Activated CD4-positive, alpha-beta T cell treated with anti-CD3 and anti-CD28 coated beads for 1 hour (primary cell): Measurements from ENCODE around the gene CAPN10.

Source experiments
- DNase-seq: peaks from one replicate; pipeline ENCODE4 v3.0.0-alpha.2; 2020

CAPN10 gene

GRCh38 chr2:240590681-240591111, 4.2 kb downstream of the CAPN10 start:
- no peak for DNase-seq

- no peak for DNase-seq
Measured at GRCh38 chr2:240591226-240591625, 4.7 kb downstream of the CAPN10 start.

- no peak for DNase-seq
Measured at GRCh38 chr2:240591784-240592183, 5.2 kb downstream of the CAPN10 start.

- DNase-seq = no peak
Measured at GRCh38 chr2:240593026-240593702, 6.6 kb downstream of the CAPN10 start.

DNA sequence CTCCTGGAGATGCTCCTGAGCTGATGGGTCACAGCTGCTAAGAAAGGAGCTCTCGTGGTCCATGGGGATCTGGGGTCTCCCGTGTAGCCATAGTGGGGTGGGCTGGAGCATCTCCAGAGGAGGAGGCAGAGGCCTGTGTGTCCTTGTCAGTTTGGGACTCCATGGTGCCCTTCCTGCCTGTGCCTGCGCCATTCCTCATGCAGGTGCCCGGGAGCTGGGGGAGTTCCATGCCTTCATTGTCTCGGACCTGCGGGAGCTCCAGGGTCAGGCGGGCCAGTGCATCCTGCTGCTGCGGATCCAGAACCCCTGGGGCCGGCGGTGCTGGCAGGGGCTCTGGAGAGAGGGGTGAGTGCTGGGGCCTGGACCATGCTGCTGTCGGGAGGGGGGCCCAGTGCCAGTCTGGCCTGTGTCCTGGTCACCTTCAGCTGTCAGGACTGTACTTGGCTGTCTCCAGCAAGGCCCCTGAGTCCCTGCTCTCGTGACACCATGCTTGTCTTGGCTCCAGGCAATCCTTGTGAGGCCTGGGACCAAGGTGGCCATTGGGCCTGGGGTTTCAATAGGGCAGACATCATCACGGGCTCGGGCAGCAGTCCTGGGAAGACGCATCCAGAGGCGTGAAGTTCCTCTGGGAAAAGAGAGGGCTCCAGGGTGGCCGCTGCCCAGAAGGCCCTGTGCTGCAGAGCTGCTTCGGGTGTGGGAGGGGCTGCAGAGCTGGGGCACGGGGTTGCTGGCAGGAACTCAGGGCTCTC, 7.3 kb downstream of the CAPN10 start:
- DNase-seq = no peak

- DNase-seq = no peak
Measured at GRCh38 chr2:240594511-240595380, 8.2 kb downstream of the CAPN10 start.

GRCh38 chr2:240595381-240596079, 9.0 kb downstream of the CAPN10 start:
- no peak for DNase-seq

DNA sequence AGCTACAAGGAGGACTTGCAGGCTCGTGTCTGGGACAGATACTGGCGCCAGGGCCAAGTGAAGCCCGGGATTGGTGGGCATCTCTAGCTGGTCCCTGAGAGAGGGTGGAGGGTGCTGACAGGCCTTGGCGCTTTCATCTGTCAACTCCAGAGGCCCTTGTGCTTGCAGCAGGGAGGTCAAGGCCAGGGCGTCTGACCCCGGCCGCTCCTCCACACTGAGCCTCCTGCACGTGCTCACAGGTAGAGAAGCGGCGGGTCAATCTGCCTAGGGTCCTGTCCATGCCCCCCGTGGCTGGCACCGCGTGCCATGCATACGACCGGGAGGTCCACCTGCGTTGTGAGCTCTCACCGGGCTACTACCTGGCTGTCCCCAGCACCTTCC, 9.5 kb downstream of the CAPN10 start:
- DNase-seq = no peak

DNA sequence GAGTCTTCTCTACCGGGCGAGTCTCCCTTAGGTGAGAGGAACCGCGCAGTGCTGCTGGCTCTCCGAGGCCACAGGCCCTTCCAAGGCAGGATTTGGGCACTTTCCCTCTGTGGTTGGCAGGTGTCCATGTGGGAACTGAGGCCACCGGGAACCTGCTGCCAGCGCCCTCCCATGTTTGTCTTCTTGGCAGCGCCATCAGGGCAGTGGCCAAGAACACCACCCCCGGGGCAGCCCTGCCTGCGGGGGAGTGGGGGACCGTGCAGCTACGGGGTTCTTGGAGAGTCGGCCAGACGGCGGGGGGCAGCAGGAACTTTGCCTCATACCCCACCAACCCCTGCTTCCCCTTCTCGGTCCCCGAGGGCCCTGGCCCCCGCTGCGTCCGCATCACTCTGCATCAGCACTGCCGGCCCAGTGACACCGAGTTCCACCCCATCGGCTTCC, 10.0 kb downstream of the CAPN10 start:
- no peak for DNase-seq

DNA sequence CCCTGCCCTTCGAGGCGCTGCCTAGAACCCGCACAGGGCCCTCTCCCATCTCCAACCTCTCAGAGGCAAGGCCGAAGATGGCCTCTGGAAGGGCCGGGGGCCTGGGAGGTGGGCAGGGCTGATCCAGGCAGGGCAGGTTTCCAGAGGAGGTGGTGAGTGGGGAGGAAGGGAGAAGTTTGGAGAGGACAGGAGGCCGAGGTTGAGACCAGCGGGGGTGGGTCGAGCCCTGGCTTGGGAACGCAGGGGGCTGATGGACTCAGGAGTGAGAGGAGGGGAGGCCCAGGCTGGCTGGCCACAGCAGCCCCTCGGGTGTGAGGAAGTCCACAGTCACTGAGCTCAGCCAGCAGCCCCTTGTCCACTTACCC, 10.5 kb downstream of the CAPN10 start:
- DNase-seq = no peak

GRCh38 chr2:240597419-240598181, 11.1 kb downstream of the CAPN10 start:
- no peak for DNase-seq

DNA sequence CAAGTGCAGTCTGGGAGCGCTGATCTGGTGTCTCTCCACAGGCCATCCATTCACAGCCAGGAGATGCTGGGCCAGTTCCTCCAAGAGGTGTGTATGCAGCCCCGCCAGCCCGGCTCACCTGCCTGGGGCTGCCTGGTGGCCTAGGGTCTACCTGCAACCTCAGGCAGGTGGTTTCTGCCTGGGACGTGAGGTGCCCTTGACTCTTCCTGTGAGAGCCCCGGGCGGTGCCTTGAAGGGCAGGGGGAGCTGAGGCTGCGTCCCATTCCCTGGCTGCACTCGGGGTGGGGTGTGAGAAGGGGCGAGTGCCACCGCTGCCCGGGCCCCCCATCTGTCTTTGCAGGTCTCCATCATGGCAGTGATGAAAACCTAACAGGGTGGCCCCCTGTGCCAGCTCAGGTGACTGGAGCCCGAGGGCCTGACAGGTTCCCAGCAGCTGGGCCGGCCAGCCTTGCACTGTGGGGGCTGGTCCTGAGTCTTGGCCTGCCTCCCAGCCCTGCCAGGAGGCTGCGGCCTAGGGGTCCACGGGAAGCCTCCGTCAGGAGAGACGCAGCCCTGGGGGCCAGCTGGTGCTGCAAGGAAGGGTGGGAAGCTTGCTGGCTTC, 11.9 kb downstream of the CAPN10 start:
- no peak for DNase-seq

DNA sequence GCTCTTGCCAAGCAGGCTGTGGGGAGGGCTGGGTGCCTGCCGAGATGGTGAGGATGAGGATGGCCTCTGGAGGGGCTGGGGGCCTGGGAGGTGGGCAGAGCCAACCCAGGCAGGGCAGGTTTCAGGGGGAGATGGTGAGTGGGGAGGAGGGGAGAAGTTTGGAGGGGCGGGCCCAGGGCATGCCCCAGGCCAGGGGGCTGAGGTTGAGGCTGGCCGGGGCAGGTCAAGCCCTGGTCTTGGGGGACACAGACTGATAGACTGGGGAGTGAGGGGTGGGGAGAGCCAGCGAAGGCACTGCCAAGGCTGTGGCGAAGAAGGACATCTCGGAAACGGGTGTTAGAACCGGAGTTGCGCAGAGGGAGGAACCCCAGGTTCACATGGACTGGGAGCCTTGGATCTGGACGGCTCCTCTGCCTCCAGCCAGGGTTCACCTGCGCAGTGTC, 12.6 kb downstream of the CAPN10 start:
- DNase-seq = no peak

GRCh38 chr2:240600451-240600961, 14.0 kb downstream of the CAPN10 start:
- DNase-seq = no peak

DNA sequence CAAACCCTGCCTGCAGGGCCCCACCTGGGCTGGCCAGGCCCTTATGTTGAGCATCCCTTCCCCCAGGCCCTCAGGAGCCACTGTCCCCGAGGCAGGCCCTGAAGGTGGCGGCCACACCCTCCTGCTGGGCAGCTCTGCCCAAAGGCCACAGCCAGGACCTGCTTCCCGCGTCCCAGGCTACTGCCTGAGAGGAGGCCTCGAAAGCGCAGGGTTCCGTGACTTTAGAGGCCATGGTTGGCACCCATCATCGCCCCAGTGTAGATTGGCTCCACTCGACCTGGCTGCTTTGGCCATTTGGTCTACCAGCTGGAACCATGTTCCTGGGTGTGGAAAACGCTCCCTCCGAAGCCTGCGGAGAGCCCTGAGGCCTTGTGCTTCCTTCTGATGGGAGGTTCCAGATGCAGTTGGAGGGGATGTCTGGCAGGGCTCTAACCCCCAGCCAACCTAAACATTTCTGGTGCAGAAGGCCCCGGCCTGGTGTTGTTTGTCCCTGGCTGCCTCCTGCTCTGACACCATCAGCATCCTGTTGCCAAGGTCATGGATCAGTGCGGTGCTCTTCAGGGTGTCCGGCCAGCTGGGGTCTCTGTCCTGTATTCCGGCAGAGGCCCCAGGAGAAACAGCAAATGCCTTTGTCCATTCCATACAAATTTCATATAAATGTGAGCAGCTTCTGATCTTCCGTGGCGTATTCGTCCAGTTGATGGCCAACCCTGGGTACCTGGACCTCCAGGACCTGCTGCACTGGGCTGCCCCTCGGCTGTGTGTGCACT, 14.7 kb downstream of the CAPN10 start:
- no peak for DNase-seq

- DNase-seq = no peak
Measured at GRCh38 chr2:240601831-240602160, 15.3 kb downstream of the CAPN10 start.

DNA sequence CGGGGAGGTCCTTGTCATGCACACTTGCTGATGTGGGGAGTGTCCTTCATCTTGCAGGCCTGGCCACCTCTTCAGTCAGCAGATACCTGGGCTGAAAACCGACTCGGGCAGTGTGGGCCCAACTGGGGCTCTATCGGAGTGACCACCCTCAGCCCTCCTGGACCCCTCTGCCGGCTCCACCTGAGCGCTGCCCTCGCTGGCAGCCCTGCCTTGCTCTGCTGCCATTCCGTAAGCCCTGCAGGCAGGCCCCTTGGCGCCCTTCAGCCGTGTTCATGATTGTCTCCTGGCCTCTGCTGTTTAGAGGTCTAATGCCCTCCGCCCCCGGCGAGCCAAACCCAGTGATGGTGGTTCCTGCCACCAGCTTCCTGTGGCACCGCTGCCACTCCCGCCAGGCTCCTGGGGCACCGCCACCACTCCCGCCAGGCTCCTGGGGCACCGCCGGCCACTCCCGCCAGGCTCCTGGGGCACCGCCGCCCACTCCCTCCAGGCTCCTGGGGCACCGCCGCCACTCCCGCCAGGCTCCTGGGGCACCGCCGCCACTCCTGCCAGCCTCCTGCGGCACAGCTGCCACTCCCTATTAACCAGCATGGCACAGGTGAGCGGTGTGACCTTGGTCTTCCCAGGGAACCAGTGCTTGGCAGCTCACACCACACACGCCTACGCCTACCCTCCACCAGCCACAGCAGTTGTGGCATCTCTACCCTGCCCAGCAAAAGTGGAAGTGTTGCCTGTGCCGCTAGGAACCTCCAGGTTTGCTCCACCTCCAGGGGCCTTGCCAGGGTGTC, 15.9 kb downstream of the CAPN10 start:
- DNase-seq = no peak

GRCh38 chr2:240603081-240603835, 16.7 kb downstream of the CAPN10 start:
- DNase-seq = no peak

GRCh38 chr2:240603846-240604245, 17.3 kb downstream of the CAPN10 start:
- DNase-seq = no peak
